GM23248 (cell line): ENCODE data around the gene TNNT2. TPM values are rescaled to one million over a fixed set of nuclear protein-coding genes. Genes with fewer than 3 reads are reported as not detected.

Experiments used
- DNase-seq: peaks from one replicate; pipeline ENCODE4 v3.0.0-alpha.2; 2015
- H2AFZ ChIP-seq: fragments of 200-600 bp; sonication (generic); 2 replicates; pipeline ENCODE4 v1.6.1; 2016; ENCODE audit warnings: antibody characterized with exemption
- H3F3A ChIP-seq: fragments of 200-600 bp; sonication (generic); 2 replicates; pipeline ENCODE4 v1.6.1; 2016; ENCODE audit warnings: mild to moderate bottlenecking, antibody characterized with exemption, mixed run types; ENCODE audit not compliant: insufficient read depth
- H3K27ac ChIP-seq: fragments of 200-600 bp; sonication (generic); 2 replicates; pipeline ENCODE4 v1.5.1; 2016; ENCODE audit warnings: mild to moderate bottlenecking
- H3K27me3 ChIP-seq: fragments of 200-600 bp; sonication (generic); replicated peaks from 2 replicates; pipeline ENCODE4 v1.6.1; 2016; ENCODE audit warnings: mild to moderate bottlenecking; ENCODE audit not compliant: insufficient read depth
- H3K36me3 ChIP-seq: fragments of 200-600 bp; sonication (generic); 2 replicates; pipeline ENCODE4 v1.6.1; 2016; ENCODE audit warnings: low read depth, mild to moderate bottlenecking
- H3K4me1 ChIP-seq: fragments of 200-600 bp; sonication (generic); 2 replicates; pipeline ENCODE4 v1.6.1; 2016; ENCODE audit warnings: mild to moderate bottlenecking; ENCODE audit not compliant: insufficient read depth
- H3K4me2 ChIP-seq: fragments of 200-600 bp; sonication (generic); one replicate; pipeline ENCODE4 v1.6.1; 2016; ENCODE audit warnings: mild to moderate bottlenecking; ENCODE audit not compliant: unreplicated experiment
- H3K4me3 ChIP-seq: fragments of 200-600 bp; sonication (generic); 2 replicates; pipeline ENCODE4 v1.5.1; 2016; ENCODE audit warnings: mild to moderate bottlenecking
- H3K79me2 ChIP-seq: fragments of 200-600 bp; sonication (generic); 2 replicates; pipeline ENCODE4 v1.6.1; 2016; ENCODE audit warnings: mild to moderate bottlenecking; ENCODE audit not compliant: insufficient read depth
- H3K9ac ChIP-seq: fragments of 200-600 bp; sonication (generic); 2 replicates; pipeline ENCODE4 v1.6.1; 2016; ENCODE audit warnings: mild to moderate bottlenecking
- H3K9me2 ChIP-seq: fragments of 200-600 bp; sonication (generic); 2 replicates; pipeline ENCODE4 v1.6.1; 2016; ENCODE audit warnings: mixed run types, mild to moderate bottlenecking, moderate library complexity; ENCODE audit not compliant: insufficient read depth
- H3K9me3 ChIP-seq: fragments of 200-600 bp; sonication (generic); one replicate; pipeline ENCODE4 v1.6.1; 2017; ENCODE audit warnings: low read depth
- H4K20me1 ChIP-seq: fragments of 200-600 bp; sonication (generic); 2 replicates; pipeline ENCODE4 v1.6.0; 2016; ENCODE audit not compliant: insufficient read depth
- EZH2 ChIP-seq: fragments of 200-600 bp; sonication (generic); IDR thresholded peaks from 2 replicates; pipeline ENCODE4 v1.6.1; 2018; ENCODE audit warnings: antibody characterized with exemption, mild to moderate bottlenecking; ENCODE audit not compliant: insufficient read depth, poor library complexity, severe bottlenecking
- EZH2phosphoT487 ChIP-seq: fragments of 200-600 bp; sonication (generic); IDR thresholded peaks from 2 replicates; pipeline ENCODE4 v1.6.1; 2018; ENCODE audit warnings: antibody characterized with exemption, moderate library complexity, mild to moderate bottlenecking, low read depth; ENCODE audit not compliant: insufficient read depth
- WGBS, 2 experiments: methylation state at CpG; one replicate each; pipeline ENCODE4 v1.1.6; 2015 to 2017; ENCODE audit warnings: low lambda C conversion rate in 2 of 2, low coverage in 1 of 2; ENCODE audit errors: missing lambda C conversion rate in 2 of 2; 5-methylcytosine and 5-hydroxymethylcytosine counted together
- in situ Hi-C: fragments of 300-500 bp; cut with MboI; formaldehyde crosslinking; loops from 2 replicates; pipeline ENCODE4 v1.15.0; 2020
- polyA plus RNA-seq: library from polyadenylated mRNA; unstranded; fragments of >200 nt; fragmentation: Nextera tagmentation; extraction: Ambion mirVana; gene quantifications from 2 replicates; pipeline ENCODE4 v1.2.1, GENCODE V29; 2016
- total RNA-seq: library from RNA; depleted of rRNA; stranded (reverse); fragments of >200 nt; shearing (Covaris generic); gene quantifications from 2 replicates; pipeline ENCODE4 v1.2.3, GENCODE V29; 2014

Gene TNNT2
- total and polyA plus RNA-seq, 2 experiments from 2014 or later, result not detected

GRCh38 chr1:201336711-201337450, 40.6 kb downstream of the TNNT2 start:
- no peak for DNase-seq
- Histone ChIP-seq H3K4me3 (no peak overlapping the region), H3K27ac (no peak overlapping the region), H3K36me3 (no peaks in the 10 kb centered on the region), H3K4me2 (no peak overlapping the region), H3K79me2 (no peaks in the 10 kb centered on the region), H3K4me1 (no peaks in the 10 kb centered on the region), H3K9ac (no peak overlapping the region), H3K9me2 (no peaks in the 10 kb centered on the region), H3F3A (no peaks in the 10 kb centered on the region), H4K20me1 (no peaks in the 10 kb centered on the region), H3K27me3 (peaks cover 22% of the 10 kb centered on the region), H2AFZ (no peak overlapping the region), H3K9me3 (peaks cover 3% of the 10 kb centered on the region)
- TF ChIP-seq EZH2phosphoT487 (no peak), EZH2 (no peak)
- WGBS, 2 experiments, result 81 to 83% methylated on average over 9 of the region's 9 CpGs
- in situ Hi-C loops, result no loop called here

- DNase-seq, result no peak
- 64 to 69% methylated on average over 3 of the region's 3 CpGs for WGBS, 2 experiments
- Histone ChIP-seq H3K27ac (no peak overlapping the region), H3F3A (no peaks in the 10 kb centered on the region), H3K9me3 (peaks cover under 1% of the 10 kb centered on the region), H4K20me1 (no peaks in the 10 kb centered on the region), H3K4me3 (no peak overlapping the region), H3K9ac (no peak overlapping the region), H3K79me2 (no peaks in the 10 kb centered on the region), H3K9me2 (no peaks in the 10 kb centered on the region), H3K4me1 (no peaks in the 10 kb centered on the region), H3K27me3 (peaks cover 15% of the 10 kb centered on the region), H3K4me2 (no peak overlapping the region), H3K36me3 (no peaks in the 10 kb centered on the region), H2AFZ (no peak overlapping the region)
- in situ Hi-C loops, result no loop called here
- TF ChIP-seq EZH2phosphoT487 (no peak), EZH2 (no peak)
Observed at GRCh38 chr1:201335901-201336300, 41.6 kb downstream of the TNNT2 start.

- no peaks in the 10 kb centered on the region for H4K20me1 ChIP-seq
- H3K4me1 ChIP-seq, result no peaks in the 10 kb centered on the region
- peaks cover 10% of the 10 kb centered on the region for H3K27me3 ChIP-seq
- H3F3A ChIP-seq, result no peaks in the 10 kb centered on the region
- in situ Hi-C loops, result no loop called here
- H3K27ac ChIP-seq, result no peak overlapping the region
- no peak overlapping the region for H2AFZ ChIP-seq
- no peaks in the 10 kb centered on the region for H3K36me3 ChIP-seq
- 89 to 91% methylated on average over 10 of the region's 10 CpGs for WGBS, 2 experiments
- H3K4me2 ChIP-seq, result no peak overlapping the region
- TF ChIP-seq EZH2phosphoT487 (no peak), EZH2 (no peak)
- no peaks in the 10 kb centered on the region for H3K9me3 ChIP-seq
- H3K9me2 ChIP-seq, result no peaks in the 10 kb centered on the region
- H3K4me3 ChIP-seq, result no peak overlapping the region
- H3K79me2 ChIP-seq, result no peaks in the 10 kb centered on the region
- DNase-seq, result no peak
- no peak overlapping the region for H3K9ac ChIP-seq
Observed at GRCh38 chr1:201335174-201335870, 42.2 kb downstream of the TNNT2 start.

GRCh38 chr1:201334325-201335173, 42.9 kb downstream of the TNNT2 start:
- Histone ChIP-seq H3K36me3 (no peaks in the 10 kb centered on the region), H3K27me3 (peaks cover 3% of the 10 kb centered on the region), H3K27ac (no peak overlapping the region), H3K79me2 (no peaks in the 10 kb centered on the region), H3K9me3 (no peaks in the 10 kb centered on the region), H3K9me2 (no peaks in the 10 kb centered on the region), H3K9ac (no peak overlapping the region), H3F3A (no peaks in the 10 kb centered on the region), H3K4me1 (no peaks in the 10 kb centered on the region), H3K4me3 (no peak overlapping the region), H3K4me2 (no peak overlapping the region), H4K20me1 (no peaks in the 10 kb centered on the region), H2AFZ (no peak overlapping the region)
- TF ChIP-seq EZH2, result no peak
- WGBS, 2 experiments, result 51 to 54% methylated on average over 11 of the region's 11 CpGs
- DNase-seq, result peak; percentile 51
- in situ Hi-C loops, result no loop called here
